GM18517 (cell line): ENCODE results near the gene ETFA.
"Not testable (repeated sequence)": the region's sequence is repeated elsewhere in the genome, so short reads cannot be mapped to it uniquely, and the experiment has no call there.

Experiments
- ATAC-seq: cut with Tn5 transposase; IDR thresholded peaks from one replicate; pipeline ENCODE4 v1.9.1; 2021; ENCODE audit warnings: mild to moderate bottlenecking, moderate library complexity; ENCODE audit not compliant: unreplicated experiment

ETFA gene

GRCh38 chr15:76327191-76328105 lies 16.2 kb upstream of the ETFA start:
- ATAC-seq, result no peak

GRCh38 chr15:76325704-76326103 lies 14.4 kb upstream of the ETFA start:
- no peak for ATAC-seq

- no peak for ATAC-seq
Measured at GRCh38 chr15:76324066-76324465, 12.8 kb upstream of the ETFA start.

- ATAC-seq, result no peak
Measured at GRCh38 chr15:76321602-76322001, 10.3 kb upstream of the ETFA start.

- no peak for ATAC-seq
Measured at GRCh38 chr15:76321171-76321570, 9.9 kb upstream of the ETFA start.

GRCh38 chr15:76320012-76320411 lies 8.7 kb upstream of the ETFA start:
- ATAC-seq, result no peak

- no peak for ATAC-seq
Measured at GRCh38 chr15:76313731-76314130, 2.5 kb upstream of the ETFA start.

- ATAC-seq, result not testable (repeated sequence)
Measured at GRCh38 chr15:76313175-76313567, 1.9 kb upstream of the ETFA start.

- no peak for ATAC-seq
Measured at GRCh38 chr15:76312540-76313174, 1.4 kb upstream of the ETFA start.

GRCh38 chr15:76310475-76311099 lies 682 bp downstream of the ETFA start:
- no peak for ATAC-seq

- no peak for ATAC-seq
Measured at GRCh38 chr15:76309601-76310330, 1.5 kb downstream of the ETFA start.

- ATAC-seq, result no peak
Measured at GRCh38 chr15:76303909-76304308, 7.4 kb downstream of the ETFA start.

GRCh38 chr15:76299786-76300185 lies 11.5 kb downstream of the ETFA start:
- ATAC-seq, result no peak

GRCh38 chr15:76298986-76299385 lies 12.3 kb downstream of the ETFA start:
- ATAC-seq, result no peak

- ATAC-seq, result not testable (repeated sequence)
Measured at GRCh38 chr15:76297951-76298350, 13.3 kb downstream of the ETFA start.

- no peak for ATAC-seq
Measured at GRCh38 chr15:76296849-76297248, 14.4 kb downstream of the ETFA start.

- not testable (repeated sequence) for ATAC-seq
Measured at GRCh38 chr15:76294463-76294862, 16.8 kb downstream of the ETFA start.

GRCh38 chr15:76293361-76293760 lies 17.9 kb downstream of the ETFA start:
- no peak for ATAC-seq

GRCh38 chr15:76289582-76289981 lies 21.7 kb downstream of the ETFA start:
- no peak for ATAC-seq

- ATAC-seq, result no peak
Measured at GRCh38 chr15:76286271-76286879, 24.9 kb downstream of the ETFA start.
